ENCODE results near the gene COL18A1.

COL18A1 gene

GRCh38 chr21:45481977-45482898 is 77.3 kb downstream of the COL18A1 start:
- DNase-seq, result no peak

GRCh38 chr21:45482899-45483821 is 78.2 kb downstream of the COL18A1 start:
- no peak for DNase-seq

- no peak for DNase-seq
Measured at GRCh38 chr21:45484318-45484717, 79.4 kb downstream of the COL18A1 start.

- no peak for DNase-seq
Measured at GRCh38 chr21:45485686-45486442, 80.9 kb downstream of the COL18A1 start.

- no peak for DNase-seq
Measured at GRCh38 chr21:45486443-45487160, 81.6 kb downstream of the COL18A1 start.

GRCh38 chr21:45487161-45487806 is 82.3 kb downstream of the COL18A1 start:
- no peak for DNase-seq

GRCh38 chr21:45487891-45488600 is 83.1 kb downstream of the COL18A1 start:
- no peak for DNase-seq

GRCh38 chr21:45488931-45489721 is 84.2 kb downstream of the COL18A1 start:
- DNase-seq, result no peak

- DNase-seq, result no peak
Measured at GRCh38 chr21:45489722-45489982, 84.7 kb downstream of the COL18A1 start.

GRCh38 chr21:45490049-45490731 is 85.2 kb downstream of the COL18A1 start:
- no peak for DNase-seq

GRCh38 chr21:45491056-45491455 is 86.1 kb downstream of the COL18A1 start:
- no peak for DNase-seq

- no peak for DNase-seq
Measured at GRCh38 chr21:45491623-45492022, 86.7 kb downstream of the COL18A1 start.

- DNase-seq, result no peak
Measured at GRCh38 chr21:45492765-45493164, 87.8 kb downstream of the COL18A1 start.

- DNase-seq, result no peak
Measured at GRCh38 chr21:45493401-45494001, 88.5 kb downstream of the COL18A1 start.

- DNase-seq, result no peak
Measured at GRCh38 chr21:45494135-45494850, 89.3 kb downstream of the COL18A1 start.

GRCh38 chr21:45494851-45495680 is 90.1 kb downstream of the COL18A1 start:
- no peak for DNase-seq

- DNase-seq, result no peak
Measured at GRCh38 chr21:45496151-45496967, 91.4 kb downstream of the COL18A1 start.
